Measurements from ENCODE around the gene MYO1D.

The MYO1D gene

DNA sequence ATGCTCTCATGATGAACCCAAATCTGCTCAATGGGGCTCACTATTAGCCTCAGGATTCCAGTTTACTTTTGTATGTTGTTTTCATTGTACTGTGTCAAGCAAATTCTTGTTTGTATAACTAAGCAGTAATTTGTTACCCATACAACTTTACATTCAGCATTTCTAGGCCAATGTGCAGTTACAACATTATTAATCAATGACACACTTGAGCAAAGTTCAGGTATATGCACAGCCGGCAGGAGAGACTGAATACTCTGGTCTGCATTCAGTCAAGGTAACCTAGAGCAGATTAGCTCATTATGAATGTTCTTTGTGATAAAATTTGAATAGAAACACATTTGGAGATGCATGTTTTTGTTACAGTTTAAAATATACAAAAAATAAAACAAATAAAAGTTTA, 2.2 kb upstream of the MYO1D start:
- Histone ChIP-seq H3K4me1 (ENCODE audit: low read length) (peaks cover 21% of the 10 kb centered on the region), H3K27ac (ENCODE audit: low read length) (no peak overlapping the region), H3F3A (ENCODE audit: insufficient read depth, low read length) (peaks cover 6% of the 10 kb centered on the region), H3K9ac (ENCODE audit: low read length) (no peak overlapping the region), H3K9me3 (replicated peaks; ENCODE audit: insufficient read depth, low read length) (no peaks in the 10 kb centered on the region), H3K27me3 (replicated peaks; ENCODE audit: insufficient read depth, low read length) (no peaks in the 10 kb centered on the region), H3K9me2 (replicated peaks; ENCODE audit: insufficient read depth, low read length) (no peaks in the 10 kb centered on the region), H3K4me2 (ENCODE audit: low read depth, low read length) (no peak overlapping the region), H3K4me3 (ENCODE audit: low read length) (no peak overlapping the region), H2AFZ (ENCODE audit: low read length) (no peak overlapping the region), H3K36me3 (replicated peaks; ENCODE audit: insufficient read depth, low read length) (no peaks in the 10 kb centered on the region), H3K79me2 (ENCODE audit: low read length) (peaks cover 20% of the 10 kb centered on the region), H4K20me1 (ENCODE audit: insufficient read depth, low read length) (no peaks in the 10 kb centered on the region)
- DNase-seq: no peak
- TF ChIP-seq EZH2 (optimal IDR thresholded peaks at IDR 0.05; ENCODE audit: low read depth, low read length) (no peak), EZH2phosphoT487 (IDR thresholded peaks at IDR 0.05; ENCODE audit: low read length) (no peak)
- TF ChIP-seq, protein P1, sequence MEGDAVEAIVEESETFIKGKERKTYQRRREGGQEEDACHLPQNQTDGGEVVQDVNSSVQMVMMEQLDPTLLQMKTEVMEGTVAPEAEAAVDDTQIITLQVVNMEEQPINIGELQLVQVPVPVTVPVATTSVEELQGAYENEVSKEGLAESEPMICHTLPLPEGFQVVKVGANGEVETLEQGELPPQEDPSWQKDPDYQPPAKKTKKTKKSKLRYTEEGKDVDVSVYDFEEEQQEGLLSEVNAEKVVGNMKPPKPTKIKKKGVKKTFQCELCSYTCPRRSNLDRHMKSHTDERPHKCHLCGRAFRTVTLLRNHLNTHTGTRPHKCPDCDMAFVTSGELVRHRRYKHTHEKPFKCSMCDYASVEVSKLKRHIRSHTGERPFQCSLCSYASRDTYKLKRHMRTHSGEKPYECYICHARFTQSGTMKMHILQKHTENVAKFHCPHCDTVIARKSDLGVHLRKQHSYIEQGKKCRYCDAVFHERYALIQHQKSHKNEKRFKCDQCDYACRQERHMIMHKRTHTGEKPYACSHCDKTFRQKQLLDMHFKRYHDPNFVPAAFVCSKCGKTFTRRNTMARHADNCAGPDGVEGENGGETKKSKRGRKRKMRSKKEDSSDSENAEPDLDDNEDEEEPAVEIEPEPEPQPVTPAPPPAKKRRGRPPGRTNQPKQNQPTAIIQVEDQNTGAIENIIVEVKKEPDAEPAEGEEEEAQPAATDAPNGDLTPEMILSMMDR (IDR thresholded peaks at IDR 0.05; ENCODE audit: low read length): no peak

DNA sequence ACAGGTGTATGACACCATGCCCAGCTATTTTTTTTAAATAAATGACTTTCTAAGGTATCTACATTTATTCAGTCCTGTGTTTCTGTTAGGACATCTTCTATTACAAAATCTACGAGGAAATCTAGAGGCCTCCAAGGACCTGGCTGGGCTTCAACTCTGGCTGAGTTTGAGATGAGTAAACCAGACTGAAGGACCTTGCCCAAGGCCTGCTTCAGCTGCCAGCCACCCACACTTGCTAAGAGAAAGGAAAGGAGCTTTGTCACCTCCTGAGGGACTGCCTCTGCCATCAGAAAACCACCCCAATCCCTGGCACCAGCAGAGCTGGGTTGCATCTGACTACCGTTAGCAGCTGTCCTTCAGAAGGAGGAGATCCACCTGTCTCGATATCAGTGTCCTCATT, 1.3 kb upstream of the MYO1D start:
- H3K4me2 ChIP-seq (ENCODE audit: low read depth, low read length): peak overlapping the region; percentile 91; the same call in 1 of the 2 replicates
- peaks cover 29% of the 10 kb centered on the region for H3K79me2 ChIP-seq (ENCODE audit: low read length)
- peak overlapping the region; percentile 57; the same call in 1 of the 2 replicates for H2AFZ ChIP-seq (ENCODE audit: low read length)
- no peak overlapping the region for H3K9ac ChIP-seq (ENCODE audit: low read length)
- no peak for DNase-seq
- H3K27me3 ChIP-seq (replicated peaks; ENCODE audit: insufficient read depth, low read length): no peaks in the 10 kb centered on the region
- TF ChIP-seq, protein P1 (IDR thresholded peaks at IDR 0.05; ENCODE audit: low read length): no peak
- TF ChIP-seq EZH2phosphoT487 (IDR thresholded peaks at IDR 0.05; ENCODE audit: low read length): no peak
- no peak for TF ChIP-seq EZH2 (optimal IDR thresholded peaks at IDR 0.05; ENCODE audit: low read depth, low read length)
- peaks cover 30% of the 10 kb centered on the region for H3K4me1 ChIP-seq (ENCODE audit: low read length)
- no peaks in the 10 kb centered on the region for H3K9me3 ChIP-seq (replicated peaks; ENCODE audit: insufficient read depth, low read length)
- no peak overlapping the region for H3K4me3 ChIP-seq (ENCODE audit: low read length)
- no peaks in the 10 kb centered on the region for H3K36me3 ChIP-seq (replicated peaks; ENCODE audit: insufficient read depth, low read length)
- no peaks in the 10 kb centered on the region for H3K9me2 ChIP-seq (replicated peaks; ENCODE audit: insufficient read depth, low read length)
- 0 out of 2 replicates have a peak, but pooled peaks cover 4% of the 10 kb centered on the region for H4K20me1 ChIP-seq (ENCODE audit: insufficient read depth, low read length)
- peaks cover 6% of the 10 kb centered on the region for H3F3A ChIP-seq (ENCODE audit: insufficient read depth, low read length)
- H3K27ac ChIP-seq (ENCODE audit: low read length): no peak overlapping the region

DNA sequence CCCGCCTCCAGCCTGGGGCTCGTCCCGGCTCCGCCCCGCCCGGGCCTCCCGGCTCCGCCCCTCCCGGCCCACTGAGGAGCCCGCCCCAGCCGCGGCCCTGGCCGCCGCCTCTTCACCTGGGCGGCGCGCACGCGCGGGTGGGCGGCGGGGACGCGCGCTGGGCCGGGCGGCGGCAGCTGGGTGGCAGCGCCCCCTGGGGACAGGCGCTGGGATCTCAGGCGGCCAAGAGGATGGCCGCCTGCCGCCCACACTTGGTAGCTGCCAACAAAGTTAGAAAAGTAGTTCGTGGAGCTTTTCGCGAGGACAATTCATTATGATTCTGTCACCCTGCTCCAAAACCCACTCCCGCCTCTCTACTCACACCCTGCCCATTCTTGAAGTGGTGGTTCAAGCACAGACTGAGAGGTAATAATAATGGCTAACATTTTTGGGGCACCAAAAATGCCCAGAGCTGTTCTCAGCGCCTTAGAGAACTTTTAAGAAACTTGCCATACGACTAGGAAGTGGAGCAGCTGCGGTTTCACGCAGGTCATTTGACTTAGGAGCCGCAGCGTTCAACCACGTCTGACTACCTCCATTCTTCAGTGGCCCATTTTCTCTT, 340 bp upstream of the MYO1D start:
- H3K9me3 ChIP-seq (replicated peaks; ENCODE audit: insufficient read depth, low read length): no peaks in the 10 kb centered on the region
- H2AFZ ChIP-seq (ENCODE audit: low read length): peak overlapping the region; percentile 57

More for the DNA sequence above, 340 bp upstream of the MYO1D start:
- Histone ChIP-seq H3K27ac (ENCODE audit: low read length) (peak overlapping the region; percentile 83), H3K4me3 (ENCODE audit: low read length) (peak overlapping the region; percentile 58), H3K27me3 (replicated peaks; ENCODE audit: insufficient read depth, low read length) (no peaks in the 10 kb centered on the region), H3F3A (ENCODE audit: insufficient read depth, low read length) (peaks cover 6% of the 10 kb centered on the region), H3K4me1 (ENCODE audit: low read length) (peaks cover 30% of the 10 kb centered on the region), H3K9me2 (replicated peaks; ENCODE audit: insufficient read depth, low read length) (no peaks in the 10 kb centered on the region), H3K79me2 (ENCODE audit: low read length) (peaks cover 37% of the 10 kb centered on the region), H3K4me2 (ENCODE audit: low read depth, low read length) (peak overlapping the region; percentile 91), H4K20me1 (ENCODE audit: insufficient read depth, low read length) (0 out of 2 replicates have a peak, but pooled peaks cover 5% of the 10 kb centered on the region), H3K36me3 (replicated peaks; ENCODE audit: insufficient read depth, low read length) (no peaks in the 10 kb centered on the region), H3K9ac (ENCODE audit: low read length) (peak overlapping the region; percentile 74; the same call in 1 of the 2 replicates)
- TF ChIP-seq, protein P1 (IDR thresholded peaks at IDR 0.05; ENCODE audit: low read length): peak; percentile 71
- no peak for TF ChIP-seq EZH2 (optimal IDR thresholded peaks at IDR 0.05; ENCODE audit: low read depth, low read length)
- DNase-seq: peak; percentile 94

Measured in MM.1S (cell line).